Epithelial cell of esophagus (primary cell): ENCODE measurements around the gene NHEJ1.

Experiments
- DNase-seq: peaks from one replicate; pipeline ENCODE4 v3.0.0; 2010; ENCODE audit warnings: low read depth
- H3K4me3 ChIP-seq: 2 replicates; pipeline ENCODE4 v1.5.1; 2011; ENCODE audit warnings: mild to moderate bottlenecking, low read length, control low read depth
- CTCF ChIP-seq: IDR thresholded peaks from 2 replicates; pipeline ENCODE4 v1.5.1; 2011; ENCODE audit warnings: low read depth, mild to moderate bottlenecking, low read length, control low read depth, inconsistent platforms; ENCODE audit not compliant: insufficient read depth; ENCODE audit errors: missing control alignments

The NHEJ1 gene

GRCh38 chr2:219087848-219088247 lies 72.8 kb downstream of the NHEJ1 start:
- DNase-seq: no peak
- no peak for TF ChIP-seq CTCF
- H3K4me3 ChIP-seq: no peak overlapping the region

- no peak for DNase-seq
- no peak overlapping the region for H3K4me3 ChIP-seq
- no peak for TF ChIP-seq CTCF
Measured at GRCh38 chr2:219087361-219087760, 73.3 kb downstream of the NHEJ1 start.

GRCh38 chr2:219086196-219086595 lies 74.4 kb downstream of the NHEJ1 start:
- no peak overlapping the region for H3K4me3 ChIP-seq
- TF ChIP-seq CTCF: no peak
- DNase-seq: no peak

GRCh38 chr2:219084791-219085190 lies 75.8 kb downstream of the NHEJ1 start:
- no peak for TF ChIP-seq CTCF
- no peak overlapping the region for H3K4me3 ChIP-seq
- DNase-seq: no peak

GRCh38 chr2:219082332-219082958 lies 78.2 kb downstream of the NHEJ1 start:
- H3K4me3 ChIP-seq: no peak overlapping the region
- DNase-seq: no peak
- no peak for TF ChIP-seq CTCF

- DNase-seq: no peak
- no peak overlapping the region for H3K4me3 ChIP-seq
- TF ChIP-seq CTCF: no peak
Measured at GRCh38 chr2:219081701-219082331, 78.8 kb downstream of the NHEJ1 start.

GRCh38 chr2:219081096-219081495 lies 79.5 kb downstream of the NHEJ1 start:
- no peak for TF ChIP-seq CTCF
- no peak overlapping the region for H3K4me3 ChIP-seq
- DNase-seq: no peak
